Measurements from ENCODE around the gene UNC93B1. TPM values are rescaled to one million over a fixed set of nuclear protein-coding genes. Genes with fewer than 3 reads are reported as not detected.

Gene UNC93B1
- total and polyA plus RNA-seq, 2 donors (not counting 1 experiment from before 2014, with no cell fraction given): 15.7 to 20.0 TPM

- H3K9me3 ChIP-seq (ENCODE audit: control insufficient read depth, insufficient read depth, low read depth, low read length): no peaks in the 10 kb centered on the region
- TF ChIP-seq CTCF (conservative IDR thresholded peaks at IDR 0.05 in 1 of 2, IDR thresholded peaks at IDR 0.05 in 1 of 2; ENCODE audit: low read depth in 1 of 2, low read length in 2 of 2): no peak
- no peak for TF ChIP-seq EZH2 (IDR thresholded peaks at IDR 0.05; ENCODE audit: low read length, missing control alignments)
- peaks cover 8% of the 10 kb centered on the region for H3K4me1 ChIP-seq (ENCODE audit: control insufficient read depth, extremely low read depth, insufficient read depth, low read length)
- no peak overlapping the region for H2AFZ ChIP-seq (ENCODE audit: low read length)
- peak overlapping the region; percentile 70 for H3K27ac ChIP-seq (ENCODE audit: insufficient read depth, low read length)
- H3K4me3 ChIP-seq (replicated peaks in 1 of 4; ENCODE audit: control extremely low read depth in 1 of 4, insufficient read depth in 1 of 4, low read depth in 3 of 4, low read length in 4 of 4): peak overlapping the region; percentile 47 to 88 (median 80)
- peak overlapping the region; percentile 79 for H3K9ac ChIP-seq (ENCODE audit: insufficient read depth, low read length)
- H3K36me3 ChIP-seq (ENCODE audit: control insufficient read depth, insufficient read depth, low read length): peaks cover 27% of the 10 kb centered on the region
- no peaks in the 10 kb centered on the region for H3K27me3 ChIP-seq (ENCODE audit: control insufficient read depth, insufficient read depth, low read length)
- peak; percentile 59 to 69 for DNase-seq (ENCODE audit: low read depth in 2 of 2)
- no peaks in the 10 kb centered on the region for H4K20me1 ChIP-seq (ENCODE audit: control insufficient read depth, extremely low read depth, insufficient read depth, low read length)
- H3K4me2 ChIP-seq (ENCODE audit: extremely low read depth, insufficient read depth, low read length): peak overlapping the region; percentile 73
- peaks cover 26% of the 10 kb centered on the region for H3K79me2 ChIP-seq (ENCODE audit: control insufficient read depth, insufficient read depth, low read length)
These were observed 36.4 kb upstream of the UNC93B1 start for GRCh38 chr11:68040101-68040956.

- H3K9ac ChIP-seq (ENCODE audit: insufficient read depth, low read length): peak overlapping the region; percentile 79
These were observed 35.7 kb upstream of the UNC93B1 start for GRCh38 chr11:68039526-68040086.

More at GRCh38 chr11:68039526-68040086, 35.7 kb upstream of the UNC93B1 start:
- Histone ChIP-seq H3K27ac (ENCODE audit: insufficient read depth, low read length) (peak overlapping the region; percentile 81), H3K36me3 (ENCODE audit: control insufficient read depth, insufficient read depth, low read length) (peaks cover 22% of the 10 kb centered on the region), H3K27me3 (ENCODE audit: control insufficient read depth, insufficient read depth, low read length) (no peaks in the 10 kb centered on the region), H3K4me3 (replicated peaks in 1 of 4; ENCODE audit: control extremely low read depth in 1 of 4, insufficient read depth in 1 of 4, low read depth in 3 of 4, low read length in 4 of 4) (peak overlapping the region; percentile 57 to 88 (median 80)), H3K4me1 (ENCODE audit: control insufficient read depth, extremely low read depth, insufficient read depth, low read length) (peaks cover 8% of the 10 kb centered on the region), H3K79me2 (ENCODE audit: control insufficient read depth, insufficient read depth, low read length) (peaks cover 26% of the 10 kb centered on the region), H3K9me3 (ENCODE audit: control insufficient read depth, insufficient read depth, low read depth, low read length) (no peaks in the 10 kb centered on the region), H3K4me2 (ENCODE audit: extremely low read depth, insufficient read depth, low read length) (peak overlapping the region; percentile 80), H4K20me1 (ENCODE audit: control insufficient read depth, extremely low read depth, insufficient read depth, low read length) (no peaks in the 10 kb centered on the region), H2AFZ (ENCODE audit: low read length) (no peak overlapping the region)
- TF ChIP-seq EZH2 (IDR thresholded peaks at IDR 0.05; ENCODE audit: low read length, missing control alignments): no peak
- no peak for TF ChIP-seq CTCF (conservative IDR thresholded peaks at IDR 0.05 in 1 of 2, IDR thresholded peaks at IDR 0.05 in 1 of 2; ENCODE audit: low read depth in 1 of 2, low read length in 2 of 2)
- DNase-seq (ENCODE audit: low read depth in 2 of 2): no peak

All from fibroblast of lung (primary cell).